ENCODE results near the gene DENND1A. TPM values are rescaled to one million over a fixed set of nuclear protein-coding genes. Genes with fewer than 3 reads are reported as not detected.

Gene DENND1A
- total and polyA plus RNA-seq, 2 donors from 2014 or later: 16.3 to 19.6 TPM

DNA sequence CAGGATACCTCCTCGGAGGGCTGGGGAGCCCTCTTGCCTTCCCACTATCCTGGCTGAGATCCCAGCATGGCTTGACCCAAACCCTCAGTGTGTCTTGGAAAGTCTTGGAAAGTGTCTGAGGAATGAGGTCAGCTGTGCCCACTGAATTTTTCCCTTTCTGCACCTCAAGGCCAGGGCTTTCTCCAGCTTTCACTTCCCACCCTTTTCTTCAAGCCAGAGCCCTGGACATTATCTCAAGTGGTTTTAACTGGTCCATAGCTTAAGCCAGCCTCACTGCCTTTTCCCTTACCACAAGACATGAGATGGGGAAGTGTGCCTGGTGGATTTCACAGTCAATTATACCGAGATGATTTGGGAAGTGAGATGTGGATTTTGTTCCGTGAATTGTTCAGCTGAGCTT, 45.9 kb upstream of the DENND1A start:
- Histone ChIP-seq H3K27ac (ENCODE audit: low read depth in 2 of 2, low read length in 2 of 2) (no peak overlapping the region), H3K36me3 (ENCODE audit: control insufficient read depth in 2 of 3, insufficient read depth in 3 of 3, low read length in 3 of 3) (no peaks in the 10 kb centered on the region), H3K9ac (ENCODE audit: low read length in 3 of 3) (no peak overlapping the region), H3K4me3 (ENCODE audit: low read length in 3 of 3) (no peak overlapping the region), H3K4me1 (ENCODE audit: control insufficient read depth in 2 of 3, insufficient read depth in 2 of 3, low read depth in 1 of 3, low read length in 3 of 3) (no peaks in the 10 kb centered on the region), H3K27me3 (ENCODE audit: control insufficient read depth, insufficient read depth, low read length) (peaks cover 2% of the 10 kb centered on the region), H3K9me3 (ENCODE audit: control insufficient read depth in 2 of 3, insufficient read depth in 1 of 3, low read length in 3 of 3) (peaks cover 0 to 6% (median 0%) of the 10 kb centered on the region in 3 donors)
- intact Hi-C loops (cut with DNase I): no loop called here
- TF ChIP-seq, protein P1, sequence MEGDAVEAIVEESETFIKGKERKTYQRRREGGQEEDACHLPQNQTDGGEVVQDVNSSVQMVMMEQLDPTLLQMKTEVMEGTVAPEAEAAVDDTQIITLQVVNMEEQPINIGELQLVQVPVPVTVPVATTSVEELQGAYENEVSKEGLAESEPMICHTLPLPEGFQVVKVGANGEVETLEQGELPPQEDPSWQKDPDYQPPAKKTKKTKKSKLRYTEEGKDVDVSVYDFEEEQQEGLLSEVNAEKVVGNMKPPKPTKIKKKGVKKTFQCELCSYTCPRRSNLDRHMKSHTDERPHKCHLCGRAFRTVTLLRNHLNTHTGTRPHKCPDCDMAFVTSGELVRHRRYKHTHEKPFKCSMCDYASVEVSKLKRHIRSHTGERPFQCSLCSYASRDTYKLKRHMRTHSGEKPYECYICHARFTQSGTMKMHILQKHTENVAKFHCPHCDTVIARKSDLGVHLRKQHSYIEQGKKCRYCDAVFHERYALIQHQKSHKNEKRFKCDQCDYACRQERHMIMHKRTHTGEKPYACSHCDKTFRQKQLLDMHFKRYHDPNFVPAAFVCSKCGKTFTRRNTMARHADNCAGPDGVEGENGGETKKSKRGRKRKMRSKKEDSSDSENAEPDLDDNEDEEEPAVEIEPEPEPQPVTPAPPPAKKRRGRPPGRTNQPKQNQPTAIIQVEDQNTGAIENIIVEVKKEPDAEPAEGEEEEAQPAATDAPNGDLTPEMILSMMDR (IDR thresholded peaks at IDR 0.05; ENCODE audit: borderline replicate concordance, extremely low read depth, insufficient read depth): no peak
- no peak for FAIRE-seq
- no peak for DNase-seq

DNA sequence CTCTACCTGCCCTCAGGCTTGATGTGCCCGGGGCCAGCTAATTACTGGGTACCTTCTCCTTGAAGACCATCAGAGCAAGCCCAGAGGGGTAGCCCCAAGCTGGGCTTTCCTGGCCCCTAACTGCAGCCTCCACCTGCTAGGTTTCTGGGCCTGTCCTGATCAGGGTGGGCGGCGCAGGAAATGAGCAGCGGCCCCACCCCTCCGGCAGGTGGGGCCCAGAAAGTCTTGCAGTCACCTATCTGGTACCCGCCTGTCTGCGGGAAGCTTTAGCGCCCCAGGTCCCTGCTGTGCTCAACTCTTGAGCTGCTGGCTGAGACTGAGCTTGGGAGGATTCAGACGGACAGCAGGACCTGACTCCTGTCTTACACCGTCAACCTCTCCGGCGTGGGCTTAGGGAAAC, 44.5 kb upstream of the DENND1A start:
- Histone ChIP-seq H3K9me3 (ENCODE audit: control insufficient read depth in 2 of 3, insufficient read depth in 1 of 3, low read length in 3 of 3) (peaks cover 0 to 6% (median 0%) of the 10 kb centered on the region in 3 donors), H3K27ac (ENCODE audit: low read depth in 2 of 2, low read length in 2 of 2) (no peak overlapping the region), H3K27me3 (ENCODE audit: control insufficient read depth, insufficient read depth, low read length) (no peaks in the 10 kb centered on the region), H3K4me1 (ENCODE audit: control insufficient read depth in 2 of 3, insufficient read depth in 2 of 3, low read depth in 1 of 3, low read length in 3 of 3) (no peaks in the 10 kb centered on the region), H3K9ac (ENCODE audit: low read length in 3 of 3) (no peak overlapping the region), H3K36me3 (ENCODE audit: control insufficient read depth in 2 of 3, insufficient read depth in 3 of 3, low read length in 3 of 3) (no peaks in the 10 kb centered on the region), H3K4me3 (ENCODE audit: low read length in 3 of 3) (no peak overlapping the region)
- DNase-seq (no peak), FAIRE-seq (no peak)
- intact Hi-C loops (cut with DNase I): no loop called here
- TF ChIP-seq, protein P1 (IDR thresholded peaks at IDR 0.05; ENCODE audit: borderline replicate concordance, extremely low read depth, insufficient read depth): no peak

DNA sequence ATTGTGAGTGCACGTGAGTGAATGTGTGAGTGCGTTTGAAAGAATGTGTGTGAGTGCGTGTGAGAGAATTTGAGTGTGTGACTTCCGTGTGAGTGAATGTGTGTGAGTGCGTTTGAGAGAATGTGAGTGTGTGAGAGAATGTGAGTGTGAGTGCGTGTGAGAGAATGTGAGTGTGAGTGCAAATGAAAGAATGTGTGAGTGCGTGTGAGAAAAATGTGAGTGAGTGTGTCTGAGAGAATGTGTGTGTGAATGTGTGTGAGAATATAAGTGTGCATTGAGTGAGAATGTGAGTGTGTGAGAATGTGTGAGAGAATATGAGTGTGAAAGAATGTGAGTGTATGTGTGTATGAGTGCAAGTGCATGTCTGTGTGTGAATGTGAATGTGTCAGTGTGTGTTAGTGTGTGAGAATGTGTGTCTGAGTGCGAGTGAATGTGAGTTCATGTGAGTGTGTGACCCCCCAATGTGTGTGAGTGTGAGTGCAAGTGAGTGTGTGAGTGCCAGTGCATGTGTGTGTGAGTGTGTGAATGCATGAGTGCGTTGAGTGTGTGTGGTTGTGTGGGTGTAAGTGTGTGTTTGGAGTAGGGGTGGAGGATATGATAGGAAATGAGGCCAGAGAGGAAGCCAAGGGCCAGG, 43.8 kb upstream of the DENND1A start:
- no peaks in the 10 kb centered on the region for H3K27me3 ChIP-seq (ENCODE audit: control insufficient read depth, insufficient read depth, low read length)
- no peak for FAIRE-seq
- H3K9me3 ChIP-seq (ENCODE audit: control insufficient read depth in 2 of 3, insufficient read depth in 1 of 3, low read length in 3 of 3): peaks cover 0 to 6% (median 0%) of the 10 kb centered on the region in 3 donors
- no peaks in the 10 kb centered on the region for H3K4me1 ChIP-seq (ENCODE audit: control insufficient read depth in 2 of 3, insufficient read depth in 2 of 3, low read depth in 1 of 3, low read length in 3 of 3)
- no peak overlapping the region for H3K4me3 ChIP-seq (ENCODE audit: low read length in 3 of 3)
- intact Hi-C loops (cut with DNase I): no loop called here
- no peak for DNase-seq
- H3K36me3 ChIP-seq (ENCODE audit: control insufficient read depth in 2 of 3, insufficient read depth in 3 of 3, low read length in 3 of 3): no peaks in the 10 kb centered on the region
- TF ChIP-seq, protein P1 (IDR thresholded peaks at IDR 0.05; ENCODE audit: borderline replicate concordance, extremely low read depth, insufficient read depth): no peak
- H3K27ac ChIP-seq (ENCODE audit: low read depth in 2 of 2, low read length in 2 of 2): no peak overlapping the region
- H3K9ac ChIP-seq (ENCODE audit: low read length in 3 of 3): no peak overlapping the region

DNA sequence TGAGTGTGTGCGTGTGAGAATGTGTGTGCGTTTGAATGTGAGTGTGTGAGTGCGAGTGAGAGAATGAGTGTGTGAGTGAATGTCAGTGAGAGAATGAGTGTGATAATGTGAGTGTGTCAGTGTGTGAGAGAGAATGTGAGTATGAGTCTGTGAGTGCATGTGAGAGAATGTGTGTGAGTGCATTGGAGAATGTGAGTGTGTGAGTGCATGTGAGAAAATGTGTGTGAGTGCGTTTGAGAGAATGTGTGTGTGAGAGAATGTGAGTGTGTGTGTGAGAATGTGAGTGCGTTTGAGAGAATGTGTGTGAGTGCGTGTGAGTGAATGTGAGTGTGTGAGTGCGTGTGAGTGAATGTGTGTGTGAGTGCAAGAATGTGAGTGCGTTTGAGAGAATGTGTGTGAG, 42.7 kb upstream of the DENND1A start:
- H3K27ac ChIP-seq (ENCODE audit: low read depth in 2 of 2, low read length in 2 of 2): no peak overlapping the region
- no peak for DNase-seq
- no peaks in the 10 kb centered on the region for H3K36me3 ChIP-seq (ENCODE audit: control insufficient read depth in 2 of 3, insufficient read depth in 3 of 3, low read length in 3 of 3)
- no peak overlapping the region for H3K9ac ChIP-seq (ENCODE audit: low read length in 3 of 3)
- TF ChIP-seq, protein P1 (IDR thresholded peaks at IDR 0.05; ENCODE audit: borderline replicate concordance, extremely low read depth, insufficient read depth): no peak
- no peak overlapping the region for H3K4me3 ChIP-seq (ENCODE audit: low read length in 3 of 3)
- H3K27me3 ChIP-seq (ENCODE audit: control insufficient read depth, insufficient read depth, low read length): no peaks in the 10 kb centered on the region
- H3K4me1 ChIP-seq (ENCODE audit: control insufficient read depth in 2 of 3, insufficient read depth in 2 of 3, low read depth in 1 of 3, low read length in 3 of 3): no peaks in the 10 kb centered on the region
- FAIRE-seq: no peak
- intact Hi-C loops (cut with DNase I): no loop called here
- H3K9me3 ChIP-seq (ENCODE audit: control insufficient read depth in 2 of 3, insufficient read depth in 1 of 3, low read length in 3 of 3): peaks cover 0 to 6% (median 0%) of the 10 kb centered on the region in 3 donors

All from kidney (tissue), 14 donors.